C4-2B (cell line): Measurements from ENCODE around the gene FHOD3.

Experiments used
- H3K27ac ChIP-seq: fragments of 450-650 bp; 2 replicates; pipeline ENCODE4 v1.5.1; 2017
- CTCF ChIP-seq: fragments of 450-650 bp; conservative IDR thresholded peaks from 2 replicates; pipeline ENCODE4 v1.5.1; 2017; ENCODE audit warnings: mild to moderate bottlenecking
- ZFX ChIP-seq: fragments of 450-650 bp; IDR thresholded peaks from 2 replicates; pipeline ENCODE4 v1.6.1; 2017

FHOD3 gene

DNA sequence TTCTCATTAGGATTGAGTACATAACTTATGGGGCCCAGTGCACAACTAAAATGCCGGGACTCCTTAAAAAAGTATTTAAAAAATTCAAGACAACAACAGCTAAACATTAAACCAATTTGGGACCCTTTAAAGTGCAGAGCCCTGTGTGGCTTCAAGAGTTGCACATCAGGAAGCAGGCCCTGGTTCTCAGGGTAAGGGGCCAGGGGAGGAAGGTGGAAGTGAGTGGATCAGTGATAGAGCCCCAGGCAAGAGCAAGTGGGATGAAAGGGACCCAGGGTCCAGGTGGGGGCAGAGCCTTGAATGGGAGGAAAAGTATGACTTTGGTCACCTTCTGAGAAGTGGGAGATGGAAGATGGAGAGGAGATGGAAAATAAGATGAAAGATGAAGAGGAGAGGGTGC lies 2.3 kb upstream of the FHOD3 start:
- no peak overlapping the region for H3K27ac ChIP-seq
- no peak for TF ChIP-seq ZFX
- no peak for TF ChIP-seq CTCF

DNA sequence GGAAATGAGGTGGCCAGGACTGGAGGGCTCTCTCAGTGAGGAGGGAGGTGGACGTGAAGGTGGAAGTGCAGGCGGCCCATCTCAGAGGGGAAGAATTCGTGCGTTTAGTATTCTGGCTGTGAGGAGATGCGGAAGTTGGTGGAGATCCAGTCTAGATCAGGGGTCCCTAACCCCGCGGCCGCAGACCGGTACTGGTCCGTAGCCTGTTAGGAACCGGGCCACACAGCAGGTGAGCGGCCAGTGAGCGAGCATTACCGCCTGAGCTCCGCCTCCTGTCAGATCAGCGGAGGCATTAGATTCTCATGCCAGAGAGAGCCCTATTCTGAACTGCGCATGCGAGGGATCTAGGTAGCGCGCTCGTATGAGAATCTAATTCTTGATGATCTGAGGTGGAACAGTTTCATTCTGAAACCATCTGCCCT lies 1.6 kb upstream of the FHOD3 start:
- no peak overlapping the region for H3K27ac ChIP-seq
- TF ChIP-seq ZFX (no peak), CTCF (no peak)

DNA sequence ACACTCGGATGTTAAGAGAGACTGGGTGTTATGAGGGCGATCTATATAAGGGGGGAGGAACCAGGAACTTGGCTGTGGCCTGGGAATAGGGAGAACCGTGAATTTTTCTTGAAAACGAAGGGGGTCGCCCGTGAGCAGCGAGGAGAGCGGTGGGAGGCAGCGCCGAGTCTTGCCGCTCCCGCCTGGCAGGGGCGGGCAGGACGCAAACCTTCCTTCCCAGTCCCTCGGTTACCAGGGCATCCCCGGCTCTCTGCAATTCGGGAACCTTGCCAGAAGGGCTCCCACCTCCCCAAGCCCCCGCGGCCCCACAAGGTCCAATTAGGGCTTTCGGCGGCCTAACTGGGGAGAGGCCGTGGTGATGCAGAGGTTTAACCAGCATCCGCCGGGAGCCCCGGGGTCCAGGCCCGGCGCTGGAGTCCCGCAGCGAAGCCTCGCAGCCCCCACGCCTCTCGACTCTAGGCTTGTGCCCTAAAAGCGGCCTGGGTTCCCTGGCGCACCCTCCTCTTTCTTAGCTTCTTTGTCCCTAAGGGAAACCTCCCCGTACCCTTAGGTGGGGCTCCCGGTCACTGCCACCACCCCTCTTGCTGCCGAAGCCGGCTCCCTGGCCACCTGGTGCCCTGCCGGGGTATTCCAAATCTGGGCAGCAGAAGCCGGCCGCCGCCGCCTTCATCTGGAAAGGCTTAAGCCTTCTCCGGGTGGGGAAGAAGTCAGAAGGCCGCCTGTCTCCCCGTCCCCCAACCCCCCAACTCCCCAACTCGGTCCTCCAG lies 680 bp upstream of the FHOD3 start:
- peak overlapping the region; percentile 9; the same call in 1 of the 2 replicates for H3K27ac ChIP-seq
- TF ChIP-seq ZFX (no peak), CTCF (peak; percentile 22)

GRCh38 chr18:36298126-36298741 lies 721 bp downstream of the FHOD3 start:
- no peak for TF ChIP-seq CTCF
- no peak for TF ChIP-seq ZFX
- no peak overlapping the region; the same call in 1 of the 2 replicates for H3K27ac ChIP-seq

GRCh38 chr18:36299015-36299414 lies 1.5 kb downstream of the FHOD3 start:
- no peak for TF ChIP-seq ZFX
- no peak for TF ChIP-seq CTCF

GRCh38 chr18:36300211-36300610 lies 2.7 kb downstream of the FHOD3 start:
- TF ChIP-seq CTCF (no peak), ZFX (no peak)
- H3K27ac ChIP-seq = no peak overlapping the region

More at GRCh38 chr18:36299015-36299414, 1.5 kb downstream of the FHOD3 start:
- no peak overlapping the region for H3K27ac ChIP-seq

DNA sequence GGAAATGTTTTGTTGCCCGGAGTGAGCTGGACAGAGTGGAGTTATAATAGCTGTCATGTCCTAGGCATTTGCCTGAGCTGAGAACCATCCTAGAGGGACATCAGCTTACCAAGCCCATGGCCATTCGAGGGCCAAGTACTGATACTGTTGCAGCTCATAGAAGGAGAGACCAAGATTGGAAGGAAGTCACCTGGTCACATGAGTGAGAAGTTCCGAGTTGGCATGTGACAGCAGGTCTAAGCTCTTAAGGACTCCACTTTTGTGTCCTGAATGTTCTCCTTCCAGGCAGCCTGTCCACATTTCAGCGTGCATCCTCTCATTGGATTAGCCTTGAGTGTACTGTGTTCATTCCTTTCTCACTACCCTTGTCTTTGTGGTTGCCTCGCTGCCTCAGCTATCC lies 4.4 kb downstream of the FHOD3 start:
- no peak for TF ChIP-seq CTCF
- TF ChIP-seq ZFX = no peak
- H3K27ac ChIP-seq = no peak overlapping the region
